Activated naive CD4-positive, alpha-beta T cell treated with anti-CD3 and anti-CD28 coated beads, Interleukin-2, amount 50 U/mL, for 72 hours (primary cell): ENCODE data around the gene PRPH2. TPM values are rescaled to one million over a fixed set of nuclear protein-coding genes. Genes with fewer than 3 reads are reported as not detected.
"Not testable (repeated sequence)": the region's sequence is repeated elsewhere in the genome, so short reads cannot be mapped to it uniquely, and the experiment has no call there.

Source experiments
- ATAC-seq, 2 donors: fragments of 150-1000 bp; cut with Tn5 transposase; 2 replicates each; pipeline ENCODE4 v1.10.0; 2021; ENCODE audit warnings: mild to moderate bottlenecking in 2 of 2, moderate library complexity in 2 of 2
- DNase-seq, 2 donors: peaks; one replicate each; pipeline ENCODE4 v3.0.0; 2021 to 2022; ENCODE audit warnings: low spot score in 2 of 2
- H3K27ac Mint-ChIP-seq, 2 donors: one replicate each; pipeline ENCODE4 v1.8.0; 2022; ENCODE audit warnings: mild to moderate bottlenecking in 2 of 2, mixed read lengths in 2 of 2
- H3K36me3 Mint-ChIP-seq, 2 donors: one replicate each; pipeline ENCODE4 v1.8.0; 2022; ENCODE audit warnings: mixed read lengths in 2 of 2
- H3K9me3 Mint-ChIP-seq, 2 donors: one replicate each; pipeline ENCODE4 v1.8.0; 2022; ENCODE audit warnings: mixed read lengths in 2 of 2
- total RNA-seq, 2 donors: library from RNA; stranded (reverse); gene quantifications; one replicate each; pipeline ENCODE4 v1.2.3, GENCODE V29; 2022

The PRPH2 gene
- total RNA-seq, 2 donors from 2014 or later, result not detected

DNA sequence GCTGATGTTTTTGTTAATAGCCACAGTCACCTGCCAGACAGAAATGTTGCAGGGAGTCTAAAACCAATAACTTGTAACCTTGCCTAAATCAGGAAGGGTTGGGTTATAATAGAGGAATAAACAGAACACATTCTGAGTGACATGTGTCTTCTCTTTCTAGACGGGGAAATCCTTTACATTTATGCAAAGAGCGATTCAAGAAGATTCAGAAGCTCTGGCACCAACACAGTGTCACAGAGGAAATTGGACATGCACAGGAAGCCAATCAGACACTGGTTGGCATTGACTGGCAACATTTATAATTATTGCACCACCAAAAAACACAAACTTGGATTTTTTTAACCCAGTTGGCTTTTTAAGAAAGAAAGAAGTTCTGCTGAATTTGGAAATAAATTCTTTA lies 31.5 kb downstream of the PRPH2 start:
- ATAC-seq (no peak), DNase-seq (no peak)
- no peaks in the 10 kb centered on the region for H3K9me3 Mint-ChIP-seq
- peaks cover 11 to 18% of the 10 kb centered on the region in 2 donors for H3K36me3 Mint-ChIP-seq
- H3K27ac Mint-ChIP-seq, result peak overlapping the region; percentile 58 to 61

DNA sequence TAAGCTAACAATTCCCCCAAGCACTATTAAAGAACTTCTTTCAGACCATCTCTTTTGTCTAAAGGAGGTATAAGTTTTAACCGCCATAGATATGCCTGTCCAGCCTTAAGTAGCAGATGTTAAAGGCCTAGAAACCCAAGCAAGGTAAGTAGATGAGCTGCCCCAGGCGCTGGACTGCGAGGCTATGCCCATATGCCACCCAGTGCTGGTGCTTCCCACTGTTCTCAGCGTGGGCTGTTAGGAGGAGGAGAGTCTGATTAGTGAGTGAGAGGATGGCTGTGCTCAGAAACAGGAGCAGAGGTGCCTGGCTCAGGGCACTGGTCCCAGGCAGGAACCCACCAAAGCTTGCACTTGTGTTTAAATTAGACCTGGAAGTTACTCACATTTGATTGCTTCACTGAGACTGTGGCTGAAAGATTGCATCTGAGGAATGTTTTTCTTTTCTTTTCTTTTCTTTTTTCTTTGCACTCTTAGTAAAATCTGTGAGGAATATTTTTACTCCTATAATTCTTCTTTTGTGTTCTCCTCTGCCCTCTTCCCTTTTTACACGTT lies 32.2 kb downstream of the PRPH2 start:
- peak overlapping the region; percentile 58 to 61 for H3K27ac Mint-ChIP-seq
- DNase-seq (no peak), ATAC-seq (no peak)
- peaks cover 11 to 18% of the 10 kb centered on the region in 2 donors for H3K36me3 Mint-ChIP-seq
- H3K9me3 Mint-ChIP-seq, result no peaks in the 10 kb centered on the region

DNA sequence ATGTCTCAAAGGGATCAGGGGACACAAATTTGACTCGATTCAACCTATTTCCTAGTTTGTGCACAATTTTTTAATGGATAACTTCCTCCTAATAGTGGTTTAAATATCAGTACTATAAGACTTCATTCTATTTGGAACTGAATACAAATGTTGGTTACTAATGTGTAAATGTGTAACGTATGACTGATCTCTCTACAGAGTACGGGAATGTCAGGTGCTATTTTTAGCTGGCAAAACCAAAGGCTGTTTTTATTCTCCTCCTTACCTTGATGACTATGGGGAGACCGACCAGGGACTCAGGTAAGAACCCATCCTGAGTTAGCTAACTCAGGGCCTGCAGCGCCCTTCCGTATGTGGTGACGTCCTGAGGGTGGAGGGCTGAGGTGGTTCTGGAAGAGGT lies 33.0 kb downstream of the PRPH2 start:
- no peak for ATAC-seq
- H3K36me3 Mint-ChIP-seq, result peaks cover 11 to 27% of the 10 kb centered on the region in 2 donors
- peak overlapping the region; percentile 18 to 58 for H3K27ac Mint-ChIP-seq
- H3K9me3 Mint-ChIP-seq, result no peaks in the 10 kb centered on the region
- DNase-seq, result no peak

DNA sequence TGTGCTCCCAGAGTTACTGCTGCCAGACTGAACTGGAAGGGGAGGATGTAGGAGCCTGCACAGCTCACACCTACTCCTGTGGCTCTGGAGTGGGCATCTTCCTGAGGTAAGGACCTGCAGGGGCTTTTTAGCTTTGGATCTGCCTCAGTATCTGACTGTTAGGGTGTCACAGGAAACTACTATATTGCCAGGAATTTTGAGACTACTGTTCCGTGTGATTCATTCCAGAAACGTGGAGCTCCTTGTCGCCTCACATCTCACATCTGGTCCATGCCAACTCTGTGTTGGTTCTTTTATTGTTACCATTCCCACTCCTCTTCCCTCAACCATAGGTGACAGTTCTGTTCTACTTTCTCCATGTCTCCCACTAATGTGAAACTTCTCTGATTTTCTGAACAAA lies 34.1 kb downstream of the PRPH2 start:
- Mint-ChIP-seq H3K9me3 (no peaks in the 10 kb centered on the region), H3K36me3 (peaks cover 11 to 22% of the 10 kb centered on the region in 2 donors), H3K27ac (peak overlapping the region in 1 of 2 donors; percentile 51)
- ATAC-seq, result no peak
- no peak for DNase-seq

DNA sequence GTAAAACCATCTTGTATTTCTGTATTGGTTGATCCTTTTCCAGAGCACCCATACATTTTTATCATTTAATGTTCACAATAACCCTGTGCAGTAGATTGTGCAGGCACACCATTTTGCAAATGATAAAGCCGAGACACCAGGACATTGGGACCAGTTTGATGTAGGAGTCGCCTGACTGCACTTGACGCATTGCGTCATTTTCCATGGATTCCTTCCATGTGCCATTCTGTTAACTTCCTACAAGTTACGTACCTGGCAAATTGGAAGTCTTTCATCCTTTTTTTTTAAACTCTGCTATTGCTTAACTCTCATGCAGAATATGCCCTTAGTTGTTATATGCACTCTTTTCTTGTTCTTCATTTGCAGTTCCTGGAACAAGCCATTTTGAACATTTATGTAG lies 43.0 kb downstream of the PRPH2 start:
- ATAC-seq, result no peak
- no peak overlapping the region for H3K27ac Mint-ChIP-seq

DNA sequence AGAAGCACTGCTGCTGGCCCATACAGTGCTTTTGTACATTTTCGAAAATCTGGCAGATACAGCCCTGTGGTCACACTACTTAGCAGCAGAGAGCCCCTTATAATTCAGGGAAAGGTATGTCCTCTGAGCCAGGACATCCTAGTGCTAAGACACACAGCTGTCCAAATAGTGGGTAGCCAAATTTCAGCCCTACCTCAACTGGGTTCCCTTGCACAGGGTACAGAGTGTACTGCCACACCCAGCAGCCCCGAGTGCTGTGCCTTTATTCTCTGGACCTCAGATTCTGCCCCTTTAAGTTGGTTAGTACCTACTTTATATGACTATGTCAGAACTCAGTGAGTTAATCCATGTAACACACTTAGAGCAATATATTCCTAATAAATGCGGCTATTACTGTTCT lies 47.6 kb downstream of the PRPH2 start:
- ATAC-seq (no peak), DNase-seq (no peak)
- no peaks in the 10 kb centered on the region for H3K9me3 Mint-ChIP-seq
- no peak overlapping the region for H3K27ac Mint-ChIP-seq
- peaks cover 0 to 19% of the 10 kb centered on the region in 2 donors for H3K36me3 Mint-ChIP-seq

More for the DNA sequence above, 43.0 kb downstream of the PRPH2 start:
- no peak for DNase-seq
- Mint-ChIP-seq H3K9me3 (no peaks in the 10 kb centered on the region), H3K36me3 (peaks cover 2 to 11% of the 10 kb centered on the region in 2 donors)

DNA sequence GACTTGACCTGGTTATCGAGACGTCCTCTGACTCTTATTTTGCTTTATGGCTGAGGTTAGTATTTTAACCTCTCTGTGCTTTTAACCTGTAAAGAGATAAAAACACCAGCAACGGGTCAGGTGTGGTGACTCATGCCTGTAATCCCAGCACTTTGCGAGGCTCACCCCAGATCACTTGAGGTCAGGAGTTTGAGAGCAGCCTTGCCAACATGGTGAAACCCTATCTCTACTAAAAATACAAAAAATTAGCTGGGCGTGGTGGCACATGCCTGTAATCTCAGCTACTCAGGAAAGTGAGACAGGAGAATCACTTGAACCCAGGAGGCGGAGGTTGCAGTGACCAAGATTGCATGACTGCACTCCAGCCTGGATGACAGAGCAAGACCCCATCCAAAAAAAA lies 48.0 kb downstream of the PRPH2 start:
- ATAC-seq, H3K9me3 Mint-ChIP-seq, DNase-seq, H3K27ac Mint-ChIP-seq: not testable (repeated sequence)
- peaks cover 0 to 18% of the 10 kb centered on the region in 2 donors for H3K36me3 Mint-ChIP-seq

DNA sequence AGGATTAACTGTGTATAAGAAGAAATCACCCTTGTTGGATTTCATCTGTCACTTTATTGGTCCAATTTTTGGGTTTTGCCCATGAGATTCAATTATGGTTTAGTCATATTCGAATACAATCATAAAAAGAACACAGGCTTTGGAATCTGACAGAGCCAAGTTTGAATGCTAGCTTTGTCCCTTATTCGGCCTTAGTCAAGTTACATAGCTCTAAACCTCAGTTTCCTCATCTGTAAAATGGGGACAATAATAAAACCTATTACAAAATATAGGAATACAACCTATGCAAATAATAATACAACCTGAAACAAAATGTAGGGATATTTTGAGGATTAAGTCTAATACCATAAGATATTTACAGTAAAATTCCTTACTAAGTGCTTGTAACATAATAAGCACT lies 57.7 kb downstream of the PRPH2 start:
- no peak overlapping the region for H3K27ac Mint-ChIP-seq
- DNase-seq (no peak), ATAC-seq (no peak)
- H3K36me3 Mint-ChIP-seq, result peaks cover 0 to 5% of the 10 kb centered on the region in 2 donors
- no peaks in the 10 kb centered on the region for H3K9me3 Mint-ChIP-seq

DNA sequence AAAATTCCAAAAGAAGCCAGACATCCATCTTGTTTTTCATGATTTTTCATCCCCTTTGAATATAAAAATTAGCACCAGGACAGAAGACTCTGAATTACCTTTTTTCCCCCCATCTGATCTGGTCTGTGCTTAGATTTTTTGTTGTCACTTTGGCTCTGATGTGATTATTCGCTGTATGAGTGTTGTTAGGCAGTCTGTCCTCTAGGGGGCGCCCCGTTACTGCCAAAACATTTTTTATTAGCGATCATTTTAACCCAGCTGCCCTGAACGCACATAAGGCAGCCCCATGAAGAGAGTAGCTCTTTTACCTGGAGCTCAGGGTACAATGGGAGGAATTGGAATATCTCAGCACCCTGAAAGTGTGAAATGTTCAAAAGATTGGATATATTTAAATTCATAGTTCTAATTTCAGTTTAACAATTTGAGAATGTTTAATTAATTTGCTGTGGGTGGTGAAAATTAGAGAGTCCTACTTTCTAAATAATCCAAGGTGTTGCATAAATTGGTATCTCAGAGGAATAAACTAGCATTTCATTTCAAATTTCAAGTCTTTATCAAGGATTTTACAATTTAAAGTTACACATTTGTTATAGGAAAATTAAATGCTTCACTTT lies 60.8 kb downstream of the PRPH2 start:
- Mint-ChIP-seq H3K9me3 (no peaks in the 10 kb centered on the region), H3K36me3 (peaks cover 0 to 5% of the 10 kb centered on the region in 2 donors), H3K27ac (no peak overlapping the region)
- ATAC-seq (peak; percentile 71 to 72), DNase-seq (peak; percentile 61 to 85)

DNA sequence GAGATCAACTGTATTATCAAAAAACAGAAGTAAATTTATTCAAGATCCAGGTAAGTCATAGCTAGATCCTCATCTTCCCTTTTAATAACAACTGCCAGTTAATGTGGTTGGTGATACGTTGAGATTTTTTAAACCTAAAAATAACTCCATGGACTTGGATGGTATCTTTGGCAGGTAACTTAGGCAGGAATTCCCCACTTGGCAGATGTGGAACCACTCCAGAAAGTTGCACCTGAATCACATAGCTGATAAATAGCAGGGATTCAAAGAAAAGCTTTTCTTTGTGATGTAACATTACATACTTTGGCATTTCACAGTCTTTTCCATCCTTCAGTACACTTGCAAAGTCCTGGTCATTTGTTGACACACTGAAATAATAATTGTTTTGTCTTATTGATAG lies 62.6 kb downstream of the PRPH2 start:
- peaks cover 0 to 5% of the 10 kb centered on the region in 2 donors for H3K36me3 Mint-ChIP-seq
- no peak for DNase-seq
- H3K9me3 Mint-ChIP-seq, result no peaks in the 10 kb centered on the region
- H3K27ac Mint-ChIP-seq, result no peak overlapping the region
- ATAC-seq, result no peak

DNA sequence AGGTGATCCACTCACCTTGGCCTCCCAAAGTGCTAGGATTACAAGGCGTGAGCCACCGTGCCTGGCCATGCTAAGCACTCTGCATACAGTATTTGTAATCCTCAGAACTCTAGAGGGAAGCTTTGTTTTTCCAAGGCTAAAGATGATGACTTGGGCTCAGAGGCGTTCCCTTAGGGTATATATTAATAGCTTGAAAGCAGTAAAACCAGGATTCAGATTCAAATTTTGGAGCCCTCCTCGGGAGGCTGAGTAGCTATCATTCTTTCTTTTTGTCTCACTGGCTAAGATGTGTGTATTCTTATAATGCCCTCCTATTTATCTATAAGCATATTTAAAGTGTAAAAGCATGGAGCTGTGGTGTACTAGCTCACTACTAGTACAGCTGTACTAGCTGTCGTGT lies 68.5 kb downstream of the PRPH2 start:
- Mint-ChIP-seq H3K9me3 (no peaks in the 10 kb centered on the region), H3K27ac (peak overlapping the region; percentile 6 to 17), H3K36me3 (no peaks in the 10 kb centered on the region)
- no peak for ATAC-seq
- no peak for DNase-seq

DNA sequence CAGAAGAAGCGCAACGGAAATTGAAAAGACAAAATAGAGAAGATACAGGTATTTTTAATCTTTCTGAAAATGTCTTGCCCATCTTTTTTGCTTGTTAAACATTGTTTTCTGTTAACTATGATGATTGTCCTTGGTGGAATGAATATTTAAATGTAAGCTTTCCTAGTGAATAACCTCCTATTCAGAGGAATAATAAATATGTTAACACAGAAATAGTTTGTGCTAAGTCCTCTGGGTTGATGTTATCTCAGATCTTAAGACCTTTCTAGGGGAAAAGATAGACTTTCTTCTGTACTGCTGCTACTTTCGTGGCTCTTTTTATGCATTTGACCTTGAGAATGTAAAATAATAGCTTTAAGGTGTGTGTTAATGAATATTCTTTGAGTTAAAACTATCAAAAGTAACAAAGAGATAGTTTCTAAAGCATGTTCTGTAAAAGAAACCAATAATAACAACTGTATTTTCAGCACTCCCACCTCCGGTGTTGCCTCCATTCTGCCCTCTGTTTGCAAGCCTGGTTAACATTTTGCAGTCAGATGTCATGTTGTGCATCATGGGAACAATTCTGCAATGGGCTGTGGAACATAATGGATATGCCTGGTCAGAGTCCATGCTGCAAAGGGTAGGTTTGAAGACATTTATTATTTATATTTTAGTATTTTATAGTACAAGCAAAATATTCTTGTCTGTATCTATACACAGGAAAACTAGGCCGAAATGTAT lies 70.2 kb downstream of the PRPH2 start:
- Mint-ChIP-seq H3K36me3 (no peaks in the 10 kb centered on the region), H3K9me3 (no peaks in the 10 kb centered on the region), H3K27ac (peak overlapping the region in 1 of 2 donors; percentile 36)
- ATAC-seq (no peak), DNase-seq (no peak)

Other genes with a start within 250 kb of the PRPH2 start
- 10 to 100 TPM; 28.4 to 39.8 TPM for gene UBR2, start 158.6 kb downstream of the PRPH2 start, total RNA-seq
- 10 to 100 TPM; 14.2 to 19.5 TPM for gene TBCC, start 23.5 kb upstream of the PRPH2 start, total RNA-seq
- 10 to 100 TPM; 12.4 to 15.0 TPM for gene BICRAL, start 59.5 kb upstream of the PRPH2 start, total RNA-seq
- gene RPL7L1, start 157.0 kb upstream of the PRPH2 start, total RNA-seq, result 100 to 1,000 TPM; 120 to 125 TPM
- gene PTCRA, start 193.5 kb upstream of the PRPH2 start, total RNA-seq, result not detected
- 10 to 100 TPM; 37.9 to 51.6 TPM for gene CNPY3, start 206.9 kb upstream of the PRPH2 start, total RNA-seq
- gene GNMT, start 238.2 kb upstream of the PRPH2 start, total RNA-seq, result 1 to 10 TPM in 1 of 2 donors, under 1 TPM in 1; 0.54 to 1.0 TPM